ENCODE measurements around the gene RPSA. TPM values are rescaled to one million over a fixed set of nuclear protein-coding genes. Genes with fewer than 3 reads are reported as not detected.

Gene RPSA
- polyA plus RNA-seq, 2 of the 4 experiments (the other 2 are of a cell fraction): 2,484 to 3,141 TPM

- TF ChIP-seq KDM1A (IDR thresholded peaks at IDR 0.05; ENCODE audit: low read depth): no peak
- no peak for TF ChIP-seq HOXB5 (CRISPR knock-in tag; IDR thresholded peaks at IDR 0.05)
- TF ChIP-seq ESRRA (IDR thresholded peaks at IDR 0.05; ENCODE audit: borderline replicate concordance, low read length): no peak
- TF ChIP-seq RARB (CRISPR knock-in tag; IDR thresholded peaks at IDR 0.05): no peak
- TF ChIP-seq MYC (IDR thresholded peaks at IDR 0.05; ENCODE audit: borderline replicate concordance, low read length): no peak
- TF ChIP-seq POLR2A (IDR thresholded peaks at IDR 0.05; ENCODE audit: low read length): no peak
- TF ChIP-seq NPAS2 (CRISPR knock-in tag; IDR thresholded peaks at IDR 0.05; ENCODE audit: borderline replicate concordance): no peak
- Histone ChIP-seq H3K9me3 (no peaks in the 10 kb centered on the region), H3K4me1 (no peaks in the 10 kb centered on the region), H3K27ac (no peak overlapping the region), H3K4me2 (no peak overlapping the region), H3K4me3 (no peak overlapping the region)
- CTCF ChIA-PET: no interaction called here
- POLR2A ChIA-PET: interaction anchor here (2.4 kb wide), 1 partner anchor 10 kb away, joined by 8 read pairs; no protein-coding TSS in a partner anchor
- ATAC-seq (no peak; a peak in 1 of 6 replicates), FAIRE-seq (no peak), DNase-seq (ENCODE audit: low read depth in 1 of 2, low spot score in 1 of 2) (no peak)
- 94% methylated on average over 3 of the region's 3 CpGs for WGBS (ENCODE audit: missing lambda C conversion rate)
Measured at GRCh38 chr3:39396690-39397089, 9.8 kb upstream of the RPSA start.

GRCh38 chr3:39398700-39399099 is 7.8 kb upstream of the RPSA start:
- 95% methylated on average over 4 of the region's 4 CpGs for WGBS (ENCODE audit: missing lambda C conversion rate)
- H3K4me2 ChIP-seq: no peak overlapping the region
- H3K27ac ChIP-seq: no peak overlapping the region
- CTCF ChIA-PET: interaction anchor here (0.9 to 1.7 kb wide), 2 partner anchors 10 kb away, joined by 3 to 4 read pairs; no protein-coding TSS in a partner anchor
- TF ChIP-seq FOXS1 (CRISPR knock-in tag; IDR thresholded peaks at IDR 0.05) (no peak), BHLHE40 (IDR thresholded peaks at IDR 0.05; ENCODE audit: low read depth, low read length) (no peak), TP53 (CRISPR knock-in tag; IDR thresholded peaks at IDR 0.05) (no peak), NFE2L2 (conservative IDR thresholded peaks at IDR 0.05; ENCODE audit: low read length) (no peak)
- ATAC-seq: peak; percentile 56 to 75; a peak in 5 of 6 replicates
- no peaks in the 10 kb centered on the region for H3K9me3 ChIP-seq
- H3K4me1 ChIP-seq: no peaks in the 10 kb centered on the region
- no peak for FAIRE-seq
- POLR2A ChIA-PET: interaction anchor here (2.4 kb wide), 1 partner anchor 8 kb away, joined by 8 read pairs; no protein-coding TSS in a partner anchor
- DNase-seq (ENCODE audit: low read depth in 1 of 2, low spot score in 1 of 2): no peak
- no peak overlapping the region for H3K4me3 ChIP-seq

GRCh38 chr3:39401983-39402382 is 4.5 kb upstream of the RPSA start:
- TF ChIP-seq ZC3H11A (IDR thresholded peaks at IDR 0.05) (no peak), USF2 (IDR thresholded peaks at IDR 0.05) (no peak), NFE2L2 (conservative IDR thresholded peaks at IDR 0.05; ENCODE audit: low read length) (no peak), EHMT2 (IDR thresholded peaks at IDR 0.05; ENCODE audit: low read depth) (no peak), HOXA7 (CRISPR knock-in tag; IDR thresholded peaks at IDR 0.05) (no peak), FOXS1 (CRISPR knock-in tag; IDR thresholded peaks at IDR 0.05) (no peak), CHD2 (IDR thresholded peaks at IDR 0.05; ENCODE audit: low read length, partially characterized antibody) (no peak), CHD4 (IDR thresholded peaks at IDR 0.05; ENCODE audit: borderline replicate concordance) (no peak), MAX (IDR thresholded peaks at IDR 0.05) (no peak), CBX8 (IDR thresholded peaks at IDR 0.05) (no peak), FOSB (CRISPR knock-in tag; IDR thresholded peaks at IDR 0.05) (no peak), TP53 (CRISPR knock-in tag; IDR thresholded peaks at IDR 0.05) (no peak), SMC3 (IDR thresholded peaks at IDR 0.05) (no peak), PHF8 (IDR thresholded peaks at IDR 0.05; ENCODE audit: borderline replicate concordance, low read depth) (no peak), BCL3 (IDR thresholded peaks at IDR 0.05) (no peak), E2F6 (IDR thresholded peaks at IDR 0.05; ENCODE audit: borderline replicate concordance, low read depth) (no peak)
- Histone ChIP-seq H3K4me2 (no peak overlapping the region), H3K4me3 (no peak overlapping the region), H3K27ac (no peak overlapping the region), H3K4me1 (peaks cover 3% of the 10 kb centered on the region; the same call in 1 of the 3 replicates), H3K9me3 (no peaks in the 10 kb centered on the region)
- POLR2A ChIA-PET: interaction anchor here (0.6 kb wide), 1 partner anchor 14 kb away, joined by 3 read pairs; no protein-coding TSS in a partner anchor
- CTCF ChIA-PET: no interaction called here
- ATAC-seq (no peak), DNase-seq (ENCODE audit: low read depth in 1 of 2, low spot score in 1 of 2) (no peak), FAIRE-seq (no peak)
- WGBS (ENCODE audit: missing lambda C conversion rate): 51% methylated on average over 2 of the region's 2 CpGs
